IPS DF 6.9 (cell line): ENCODE measurements around the gene ZBTB47.

Experiments
- DNase-seq: peaks from one replicate; pipeline ENCODE4 v3.0.0-alpha.2; 2013; ENCODE audit warnings: low read depth, low spot score
- H3K27ac ChIP-seq: one replicate; pipeline ENCODE4 v1.5.1; 2013; ENCODE audit warnings: low read length, control low read depth
- H3K27me3 ChIP-seq: 2 replicates; pipeline ENCODE4 v1.6.1; 2013; ENCODE audit warnings: mild to moderate bottlenecking, low read length; ENCODE audit not compliant: control insufficient read depth, insufficient read depth
- H3K36me3 ChIP-seq: 2 replicates; pipeline ENCODE4 v1.6.1; 2013; ENCODE audit warnings: low read length; ENCODE audit not compliant: control insufficient read depth, insufficient read depth
- H3K4me1 ChIP-seq: 2 replicates; pipeline ENCODE4 v1.6.1; 2013; ENCODE audit warnings: low read length; ENCODE audit not compliant: control insufficient read depth, insufficient read depth
- H3K4me3 ChIP-seq: 2 replicates; pipeline ENCODE4 v1.5.1; 2013; ENCODE audit warnings: mild to moderate bottlenecking, low read length
- H3K9me3 ChIP-seq: 2 replicates; pipeline ENCODE4 v1.6.1; 2013; ENCODE audit warnings: low read length, inconsistent platforms; ENCODE audit not compliant: control insufficient read depth, insufficient read depth
- WGBS: extraction: QIAGEN DNeasy Blood & Tissue Kit; methylation state at CpG from one replicate; pipeline ENCODE4 v1.1.7; 2013; ENCODE audit warnings: mixed read lengths, missing lambda C conversion rate; ENCODE audit not compliant: insufficient read length, insufficient coverage; 5-methylcytosine and 5-hydroxymethylcytosine counted together

The ZBTB47 gene

GRCh38 chr3:42665050-42665878 lies 11.8 kb downstream of the ZBTB47 start:
- Histone ChIP-seq H3K9me3 (no peaks in the 10 kb centered on the region), H3K27me3 (no peaks in the 10 kb centered on the region), H3K4me3 (no peak overlapping the region), H3K36me3 (no peaks in the 10 kb centered on the region; the same call in 1 of the 2 replicates), H3K4me1 (0 out of 2 replicates have a peak, but pooled peaks cover 2% of the 10 kb centered on the region), H3K27ac (no peak overlapping the region)
- no CpG with 5 or more reads among the region's 15 CpGs for WGBS
- no peak for DNase-seq

DNA sequence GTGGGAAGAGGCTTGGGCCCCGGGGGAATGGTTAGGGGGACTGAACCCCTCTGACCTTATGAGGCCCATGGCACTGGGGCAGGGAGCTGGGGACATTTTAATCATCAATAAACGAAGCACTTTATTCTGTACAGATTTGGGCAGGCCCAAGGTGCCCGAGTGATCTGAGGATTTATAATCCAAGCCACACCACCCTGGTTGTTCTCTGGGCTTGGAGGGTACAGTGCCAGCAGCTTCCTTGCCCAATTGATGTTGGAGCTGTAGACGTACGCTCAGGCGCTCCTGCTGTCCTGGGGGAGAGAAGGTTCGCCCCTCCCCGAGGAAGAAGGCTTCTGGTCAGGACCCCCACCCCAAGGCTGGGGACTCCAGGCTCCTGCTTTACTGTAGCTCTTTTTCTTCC lies 12.5 kb downstream of the ZBTB47 start:
- H3K27me3 ChIP-seq, result no peaks in the 10 kb centered on the region
- 0 out of 2 replicates have a peak, but pooled peaks cover 2% of the 10 kb centered on the region for H3K4me1 ChIP-seq
- no CpG with 5 or more reads among the region's 8 CpGs for WGBS
- H3K4me3 ChIP-seq, result no peak overlapping the region
- no peaks in the 10 kb centered on the region for H3K9me3 ChIP-seq
- H3K36me3 ChIP-seq, result no peaks in the 10 kb centered on the region; the same call in 1 of the 2 replicates
- no peak for DNase-seq
- no peak overlapping the region for H3K27ac ChIP-seq

- 0 out of 2 replicates have a peak, but pooled peaks cover 2% of the 10 kb centered on the region for H3K4me1 ChIP-seq
- H3K4me3 ChIP-seq, result no peak overlapping the region
- no peak for DNase-seq
- H3K27me3 ChIP-seq, result no peaks in the 10 kb centered on the region
- H3K9me3 ChIP-seq, result no peaks in the 10 kb centered on the region
- no peak overlapping the region for H3K27ac ChIP-seq
- WGBS, result no CpG with 5 or more reads among the region's 4 CpGs
- no peaks in the 10 kb centered on the region; the same call in 1 of the 2 replicates for H3K36me3 ChIP-seq
These were observed 13.1 kb downstream of the ZBTB47 start for GRCh38 chr3:42666577-42666998.

DNA sequence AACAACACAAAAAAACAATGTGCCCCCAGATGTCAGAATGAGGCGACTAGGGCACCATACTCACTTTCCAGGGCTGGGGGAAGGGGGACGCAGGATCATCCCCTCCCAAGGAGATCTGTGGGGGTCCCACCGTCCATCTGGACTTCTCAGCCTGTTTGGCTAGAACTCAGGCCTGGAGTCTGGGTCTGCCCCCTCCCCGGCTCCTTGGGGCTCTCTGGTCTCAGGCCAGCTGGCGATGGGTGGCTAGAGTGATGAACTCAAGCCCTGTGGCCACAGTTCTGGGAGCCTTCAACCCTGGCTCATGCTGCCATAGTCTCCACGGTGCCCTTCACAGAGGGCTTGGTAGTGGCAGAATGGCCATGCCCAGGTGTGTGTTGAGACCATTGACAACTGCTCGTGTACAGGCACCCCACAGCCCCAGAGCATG lies 13.6 kb downstream of the ZBTB47 start:
- 0 out of 2 replicates have a peak, but pooled peaks cover 2% of the 10 kb centered on the region for H3K4me1 ChIP-seq
- DNase-seq, result no peak
- WGBS, result no CpG with 5 or more reads among the region's 7 CpGs
- no peaks in the 10 kb centered on the region for H3K27me3 ChIP-seq
- no peak overlapping the region for H3K4me3 ChIP-seq
- no peaks in the 10 kb centered on the region; the same call in 1 of the 2 replicates for H3K36me3 ChIP-seq
- H3K27ac ChIP-seq, result no peak overlapping the region
- H3K9me3 ChIP-seq, result no peaks in the 10 kb centered on the region

- no peaks in the 10 kb centered on the region for H3K9me3 ChIP-seq
- H3K27ac ChIP-seq, result no peak overlapping the region
- no CpG with 5 or more reads among the region's 8 CpGs for WGBS
- no peaks in the 10 kb centered on the region for H3K27me3 ChIP-seq
- no peaks in the 10 kb centered on the region; the same call in 1 of the 2 replicates for H3K36me3 ChIP-seq
- DNase-seq, result no peak
- no peak overlapping the region for H3K4me3 ChIP-seq
- 0 out of 2 replicates have a peak, but pooled peaks cover 2% of the 10 kb centered on the region for H3K4me1 ChIP-seq
These were observed 14.3 kb downstream of the ZBTB47 start for GRCh38 chr3:42667523-42668412.

GRCh38 chr3:42668413-42668760 lies 14.9 kb downstream of the ZBTB47 start:
- Histone ChIP-seq H3K36me3 (no peaks in the 10 kb centered on the region; the same call in 1 of the 2 replicates), H3K4me1 (0 out of 2 replicates have a peak, but pooled peaks cover 2% of the 10 kb centered on the region), H3K27me3 (no peaks in the 10 kb centered on the region), H3K27ac (no peak overlapping the region), H3K9me3 (no peaks in the 10 kb centered on the region), H3K4me3 (no peak overlapping the region)
- no peak for DNase-seq
- no CpG with 5 or more reads among the region's 2 CpGs for WGBS

DNA sequence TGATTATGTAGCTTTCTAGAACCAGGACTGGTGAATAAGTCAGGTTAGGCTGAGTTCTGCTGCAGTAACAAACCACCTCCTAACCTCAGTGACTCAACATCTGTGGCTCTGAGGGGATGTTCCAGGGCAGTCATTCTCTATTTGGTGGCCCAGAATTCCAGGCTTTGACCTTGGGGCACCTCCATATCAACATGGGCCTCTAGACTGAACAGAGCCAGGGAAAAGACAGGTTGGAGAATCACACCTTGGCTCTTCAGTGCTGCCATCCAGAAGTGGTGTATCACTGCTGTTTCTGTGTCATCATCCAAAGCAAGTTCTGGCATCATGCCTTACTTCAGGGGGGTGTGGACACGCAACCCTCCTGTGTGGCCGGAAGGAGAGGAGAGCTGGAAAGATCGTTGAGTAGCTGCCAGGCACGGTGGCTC lies 15.3 kb downstream of the ZBTB47 start:
- no peak for DNase-seq
- no peaks in the 10 kb centered on the region for H3K9me3 ChIP-seq
- no peaks in the 10 kb centered on the region; the same call in 1 of the 2 replicates for H3K36me3 ChIP-seq
- no peak overlapping the region for H3K4me3 ChIP-seq
- H3K27me3 ChIP-seq, result no peaks in the 10 kb centered on the region
- 0 out of 2 replicates have a peak, but pooled peaks cover 2% of the 10 kb centered on the region for H3K4me1 ChIP-seq
- no peak overlapping the region for H3K27ac ChIP-seq
- WGBS, result no CpG with 5 or more reads among the region's 4 CpGs

DNA sequence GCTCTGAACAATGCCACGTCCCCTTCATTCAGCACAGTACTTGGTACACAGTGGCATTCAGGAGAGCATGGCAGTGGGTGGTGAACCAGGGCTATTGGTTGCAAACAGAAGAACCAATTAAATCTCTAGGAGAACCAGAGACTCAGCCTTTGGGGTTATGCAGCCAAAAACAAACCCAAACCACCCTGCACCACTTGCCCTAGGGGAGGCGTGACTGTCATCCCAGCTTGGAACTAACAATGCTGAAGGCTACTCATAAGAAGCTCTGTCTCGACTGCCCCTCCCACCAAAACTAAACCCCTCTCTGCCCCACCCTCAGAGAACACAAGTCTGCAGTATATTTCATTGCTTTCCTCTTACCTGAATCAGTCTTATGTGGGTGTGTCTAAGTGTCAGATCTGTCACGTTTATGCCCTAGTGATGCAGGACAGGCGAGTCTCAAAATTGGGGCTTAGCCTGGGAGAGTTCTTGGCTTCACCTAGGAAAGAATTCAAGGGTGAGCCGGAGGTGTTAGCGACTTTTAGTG lies 16.6 kb downstream of the ZBTB47 start:
- WGBS, result no CpG with 5 or more reads among the region's 7 CpGs
- Histone ChIP-seq H3K4me3 (no peak overlapping the region), H3K36me3 (no peaks in the 10 kb centered on the region), H3K27me3 (no peaks in the 10 kb centered on the region), H3K27ac (no peak overlapping the region), H3K4me1 (0 out of 2 replicates have a peak, but pooled peaks cover 2% of the 10 kb centered on the region), H3K9me3 (no peaks in the 10 kb centered on the region)
- no peak for DNase-seq

DNA sequence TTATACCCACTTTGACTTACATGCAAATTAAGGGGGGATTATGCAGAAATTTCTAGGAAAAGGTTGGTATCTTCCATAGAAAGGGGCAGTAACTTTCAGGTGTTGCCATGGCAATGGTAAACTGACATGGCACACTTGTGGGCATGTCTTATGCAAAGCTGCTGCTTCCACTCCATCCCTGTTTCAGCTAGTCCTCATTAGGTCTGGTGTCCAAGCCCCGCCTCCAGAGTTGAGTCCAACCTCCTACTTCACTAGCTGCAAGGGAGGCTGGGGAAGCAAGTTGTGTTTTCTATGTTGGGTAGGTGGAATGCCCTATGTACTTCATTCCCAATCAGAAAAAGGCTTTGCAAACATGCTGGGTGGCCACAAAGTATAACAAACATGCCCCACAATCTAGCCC lies 17.2 kb downstream of the ZBTB47 start:
- Histone ChIP-seq H3K27me3 (no peaks in the 10 kb centered on the region), H3K4me3 (no peak overlapping the region), H3K27ac (no peak overlapping the region), H3K4me1 (0 out of 2 replicates have a peak, but pooled peaks cover 2% of the 10 kb centered on the region), H3K9me3 (no peaks in the 10 kb centered on the region), H3K36me3 (no peaks in the 10 kb centered on the region)
- no peak for DNase-seq
- no CpG with 5 or more reads among the region's 1 CpG for WGBS

- Histone ChIP-seq H3K36me3 (no peaks in the 10 kb centered on the region), H3K4me3 (no peak overlapping the region), H3K9me3 (no peaks in the 10 kb centered on the region), H3K4me1 (0 out of 2 replicates have a peak, but pooled peaks cover 2% of the 10 kb centered on the region), H3K27ac (no peak overlapping the region), H3K27me3 (no peaks in the 10 kb centered on the region)
- no peak for DNase-seq
- WGBS, result no CpG with 5 or more reads among the region's 1 CpG
These were observed 19.0 kb downstream of the ZBTB47 start for GRCh38 chr3:42672515-42672914.
